Measurements from ENCODE around the gene RWDD4. TPM values are rescaled to one million over a fixed set of nuclear protein-coding genes. Genes with fewer than 3 reads are reported as not detected.

The RWDD4 gene
- polyA plus RNA-seq, result 12.2 and 14.8 TPM in 2 replicates

DNA sequence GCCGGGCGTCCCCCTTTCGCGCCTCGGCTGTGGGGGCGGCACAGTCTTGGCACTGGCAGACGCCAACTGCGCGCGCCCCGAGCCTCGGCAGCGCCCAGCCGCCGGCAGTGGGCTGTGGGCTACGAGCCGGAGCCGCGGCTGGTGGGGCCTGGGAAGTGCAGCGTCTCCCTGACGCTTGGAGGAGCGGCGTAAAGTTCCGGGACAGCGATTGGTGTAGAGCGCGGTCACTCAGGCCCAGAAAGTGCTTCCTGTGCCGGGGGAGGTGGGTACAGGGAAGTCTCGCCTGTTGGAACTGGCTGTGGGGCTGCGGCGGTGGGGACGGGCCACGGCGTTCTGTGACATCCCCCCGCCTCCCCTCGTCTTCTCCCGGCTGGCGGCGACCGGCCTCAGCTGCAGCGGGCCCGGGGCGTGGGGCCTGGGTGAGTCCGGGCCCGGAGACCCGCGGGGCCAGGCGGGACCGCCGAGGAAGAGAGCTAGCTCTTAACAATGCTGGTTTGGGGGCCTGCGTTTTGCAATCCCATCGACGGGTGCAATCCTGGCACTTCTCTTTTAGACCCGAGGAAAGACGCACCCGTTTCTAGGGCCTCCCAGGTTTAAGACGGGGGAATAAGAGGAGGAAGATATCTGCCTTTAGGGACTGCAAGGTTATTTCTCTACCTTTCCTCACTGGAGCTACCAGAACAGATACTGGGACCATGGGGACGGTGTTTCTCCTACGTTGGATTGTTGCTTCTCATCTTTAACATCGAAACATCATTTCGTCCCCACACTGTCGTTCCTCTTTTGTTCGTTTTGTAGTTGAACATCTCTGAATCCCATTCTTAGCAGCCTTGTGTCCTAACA, at the start of gene RWDD4, which contains the start of gene TRAPPC11:
Gene RWDD4 (minus strand): TSS at position 157 of the 843 bp plus-strand sequence. CDS start 233 bp downstream, outside the sequence.
Gene TRAPPC11 (plus strand): TSS at position 265 of the 843 bp plus-strand sequence. CDS start 4,575 bp downstream, outside the sequence.

Other genes starting within 250 kb of the RWDD4 start
- 11.0 and 12.1 TPM in 2 replicates for gene CDKN2AIP, start 214.5 kb downstream of the RWDD4 start, polyA plus RNA-seq
- gene ING2, start 154.1 kb downstream of the RWDD4 start, polyA plus RNA-seq, result 10.5 and 10.9 TPM in 2 replicates
- gene TRAPPC11, start 108 bp upstream of the RWDD4 start, polyA plus RNA-seq, result 26.8 and 27.0 TPM in 2 replicates
- 20.7 and 22.7 TPM in 2 replicates for gene STOX2, start 246.1 kb upstream of the RWDD4 start, polyA plus RNA-seq

Data from Purkinje cell (primary cell).